Fibroblast of peridontal ligament (primary cell): ENCODE results near the gene CARMIL3.
"Not testable (repeated sequence)": the region's sequence is repeated elsewhere in the genome, so short reads cannot be mapped to it uniquely, and the experiment has no call there.

Experiments
- DNase-seq: peaks from one replicate; pipeline ENCODE4 v3.0.0-alpha.2; 2010; ENCODE audit errors: extremely low read depth

CARMIL3 gene

GRCh38 chr14:24040692-24041091 is 11.1 kb upstream of the CARMIL3 start:
- DNase-seq, result no peak

DNA sequence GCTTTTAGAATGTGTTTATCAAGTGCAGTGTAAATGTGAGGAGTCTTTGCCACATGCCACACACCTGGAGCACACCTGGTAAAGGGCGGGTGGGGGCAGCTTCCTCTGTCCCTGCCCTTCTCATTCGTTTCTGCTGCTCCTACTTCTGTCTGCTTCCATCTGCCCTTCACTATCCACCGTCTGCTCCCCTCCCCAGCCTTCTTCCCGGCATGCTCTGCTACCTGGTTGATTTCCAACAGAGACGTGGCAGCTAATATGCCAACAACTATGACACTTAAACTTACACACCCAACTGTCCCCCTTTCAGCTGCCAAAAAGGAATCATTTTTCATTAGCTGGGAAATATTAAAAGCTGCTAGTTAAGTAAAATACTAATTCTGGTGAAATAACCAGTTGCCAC is 9.1 kb upstream of the CARMIL3 start:
- DNase-seq, result no peak

- not testable (repeated sequence) for DNase-seq
Observed at GRCh38 chr14:24049002-24049401, 2.8 kb upstream of the CARMIL3 start.

GRCh38 chr14:24050753-24051152 is 1.1 kb upstream of the CARMIL3 start:
- not testable (repeated sequence) for DNase-seq

DNA sequence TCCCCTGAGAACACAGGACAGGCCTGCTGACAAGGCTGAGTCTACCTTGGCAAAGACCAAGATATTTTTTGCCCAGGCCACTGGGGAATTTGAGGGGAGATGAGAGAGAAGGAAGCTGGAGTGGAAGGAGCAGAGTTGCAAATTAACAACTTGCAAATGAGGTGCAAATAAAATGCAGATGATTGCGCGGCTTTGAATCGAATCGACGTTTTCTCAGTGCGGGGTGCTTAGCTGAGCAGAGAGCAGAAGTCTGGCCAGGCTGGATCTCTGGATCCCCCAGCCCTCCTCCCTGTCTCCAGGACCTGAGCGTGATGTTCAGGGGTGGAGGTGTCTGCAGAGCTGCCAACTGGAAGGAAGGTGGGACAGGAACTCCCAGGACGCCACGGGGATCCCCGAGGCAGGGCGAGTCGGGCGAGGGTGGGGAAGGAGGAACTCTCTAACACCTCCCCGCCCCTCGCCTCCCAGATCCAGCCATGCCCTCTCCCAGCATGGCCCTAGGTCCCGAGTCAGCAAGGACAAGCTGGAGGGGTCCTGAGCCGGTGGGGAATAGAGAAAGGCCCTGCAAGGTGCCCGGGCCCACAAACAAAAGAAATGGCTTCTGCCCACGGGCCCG is 527 bp upstream of the CARMIL3 start:
- DNase-seq, result no peak

DNA sequence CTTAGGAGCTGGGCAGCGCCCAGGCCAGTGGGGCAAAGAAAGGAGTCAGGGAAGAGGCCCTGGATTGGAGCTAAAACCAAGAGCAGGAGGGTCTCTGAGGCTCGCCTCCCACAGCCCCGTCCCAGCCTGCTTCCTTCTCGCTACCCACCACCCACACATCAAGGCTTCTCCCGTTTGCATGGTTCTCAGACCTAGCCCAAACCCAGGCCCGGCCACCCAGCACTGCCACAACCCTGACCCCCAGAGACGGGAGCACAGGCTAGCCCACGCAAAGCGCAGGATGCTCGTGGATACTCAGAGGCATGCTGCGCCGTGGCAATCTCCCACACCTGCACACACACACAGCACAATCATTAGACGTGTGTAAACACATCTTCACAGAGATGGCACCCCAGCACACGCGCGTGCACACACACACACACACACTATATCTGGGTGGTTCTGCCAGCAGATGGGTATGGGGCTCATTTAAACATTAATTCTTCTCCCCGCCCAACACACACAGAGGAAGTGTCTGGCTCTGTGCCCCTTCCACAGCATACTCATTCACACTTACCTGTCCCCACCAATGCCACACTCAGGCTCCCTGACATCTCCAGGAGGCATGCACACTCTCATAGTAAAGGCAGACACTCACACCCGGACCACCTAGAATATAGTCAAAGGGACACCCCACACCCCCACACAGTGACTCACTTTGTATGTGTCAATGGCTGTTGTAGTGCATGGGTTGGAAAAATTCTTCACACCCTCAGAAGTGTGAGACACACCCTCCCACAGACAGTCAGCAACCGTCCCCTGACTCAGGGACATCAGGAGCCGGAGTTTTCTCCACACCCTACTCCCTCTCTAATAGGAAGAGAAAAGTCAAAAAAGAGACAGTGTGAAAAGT is 1.1 kb downstream of the CARMIL3 start:
- DNase-seq, result no peak

DNA sequence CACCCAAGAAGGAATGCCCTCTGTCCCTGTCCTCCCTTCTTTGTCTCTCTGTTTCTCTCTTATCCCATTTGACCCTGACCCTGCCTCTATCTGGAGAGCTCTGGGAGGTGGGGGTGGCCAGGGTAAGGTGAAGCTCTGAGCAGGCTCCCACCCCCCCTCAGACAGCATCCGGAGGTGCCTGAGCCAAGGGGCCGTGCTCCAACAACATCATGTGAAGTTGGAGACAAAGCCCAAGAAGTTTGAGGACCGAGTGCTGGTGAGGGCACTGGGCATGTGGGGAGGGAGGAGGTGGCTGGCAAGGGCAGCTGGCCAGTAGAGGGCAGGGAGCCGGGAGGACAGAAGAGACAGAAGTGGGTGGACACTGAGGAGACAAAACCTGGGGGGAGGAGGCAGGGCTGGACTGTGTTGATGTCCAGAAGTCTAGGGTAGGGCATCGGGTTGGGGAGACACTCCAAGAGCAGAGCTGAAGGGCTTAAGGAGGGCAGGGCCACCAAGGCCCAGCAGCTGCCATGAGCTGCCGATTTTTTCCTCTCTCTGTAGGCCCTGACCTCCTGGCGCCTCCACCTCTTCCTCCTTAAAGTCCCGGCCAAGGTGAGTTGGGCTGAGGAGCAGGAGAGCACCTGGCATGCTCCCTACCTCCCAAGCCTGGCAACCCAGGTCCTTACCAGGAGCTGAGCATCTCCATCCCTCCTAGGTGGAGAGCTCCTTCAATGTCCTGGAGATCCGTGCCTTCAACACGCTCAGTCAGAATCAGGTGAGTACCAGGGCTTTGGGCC is 1.9 kb downstream of the CARMIL3 start:
- no peak for DNase-seq

DNA sequence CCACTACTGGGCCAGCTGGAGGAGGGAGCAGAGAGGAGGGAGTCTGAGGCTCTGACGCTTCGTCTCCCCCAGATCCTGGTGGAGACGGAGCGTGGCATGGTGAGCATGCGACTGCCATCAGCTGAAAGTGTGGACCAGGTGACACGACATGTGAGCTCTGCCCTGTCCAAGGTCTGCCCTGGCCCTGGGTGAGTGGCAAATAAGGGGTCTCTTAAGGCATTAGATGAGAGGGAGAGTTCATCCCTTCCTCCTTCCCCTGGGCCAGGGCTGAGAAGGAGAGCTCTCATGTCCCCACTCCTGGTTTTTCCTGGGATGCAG is 2.5 kb downstream of the CARMIL3 start:
- DNase-seq, result no peak

DNA sequence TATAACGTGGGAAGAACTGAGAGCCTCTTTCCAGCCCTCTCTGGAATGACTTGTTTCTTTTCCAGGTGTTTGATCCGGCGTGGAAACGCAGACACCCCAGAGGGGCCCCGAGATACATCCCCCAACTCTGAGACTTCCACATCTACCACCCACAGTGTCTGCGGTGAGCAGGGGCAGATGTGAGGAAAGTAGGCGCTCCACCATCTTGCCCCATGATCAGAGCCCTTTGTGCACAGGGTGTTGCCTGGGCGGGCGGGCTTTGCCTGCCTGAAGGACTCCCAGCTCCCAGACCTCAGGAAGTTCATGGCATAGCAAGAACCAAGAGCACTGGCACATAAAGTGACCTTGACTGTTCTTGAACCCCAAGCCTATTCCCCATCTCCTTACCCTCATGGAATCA is 2.8 kb downstream of the CARMIL3 start:
- no peak for DNase-seq

- no peak for DNase-seq
Observed at GRCh38 chr14:24055971-24056799, 4.4 kb downstream of the CARMIL3 start.

GRCh38 chr14:24056800-24057184 is 5.0 kb downstream of the CARMIL3 start:
- DNase-seq, result no peak

GRCh38 chr14:24057271-24057670 is 5.5 kb downstream of the CARMIL3 start:
- DNase-seq, result no peak

DNA sequence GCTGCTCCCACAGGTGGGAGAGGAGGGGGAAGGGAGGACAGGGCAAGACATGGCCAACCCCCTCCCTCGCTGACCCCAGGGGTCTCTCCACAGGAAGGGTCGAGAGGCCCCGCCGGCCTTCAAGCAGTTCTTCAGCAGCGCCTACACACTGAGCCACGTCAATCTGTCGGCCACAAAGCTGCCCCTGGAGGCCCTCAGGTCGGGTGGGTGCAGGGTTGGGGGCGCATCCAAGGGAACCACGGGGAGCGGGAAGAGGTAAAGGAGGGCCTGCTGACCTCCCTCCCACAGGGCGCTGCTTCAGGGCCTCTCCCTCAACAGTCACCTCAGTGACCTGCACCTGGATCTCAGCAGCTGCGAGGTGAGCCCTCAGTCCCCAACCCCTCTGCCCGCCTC is 6.1 kb downstream of the CARMIL3 start:
- no peak for DNase-seq

- peak; percentile 84 for DNase-seq
Observed at GRCh38 chr14:24058260-24058950, 6.6 kb downstream of the CARMIL3 start.

DNA sequence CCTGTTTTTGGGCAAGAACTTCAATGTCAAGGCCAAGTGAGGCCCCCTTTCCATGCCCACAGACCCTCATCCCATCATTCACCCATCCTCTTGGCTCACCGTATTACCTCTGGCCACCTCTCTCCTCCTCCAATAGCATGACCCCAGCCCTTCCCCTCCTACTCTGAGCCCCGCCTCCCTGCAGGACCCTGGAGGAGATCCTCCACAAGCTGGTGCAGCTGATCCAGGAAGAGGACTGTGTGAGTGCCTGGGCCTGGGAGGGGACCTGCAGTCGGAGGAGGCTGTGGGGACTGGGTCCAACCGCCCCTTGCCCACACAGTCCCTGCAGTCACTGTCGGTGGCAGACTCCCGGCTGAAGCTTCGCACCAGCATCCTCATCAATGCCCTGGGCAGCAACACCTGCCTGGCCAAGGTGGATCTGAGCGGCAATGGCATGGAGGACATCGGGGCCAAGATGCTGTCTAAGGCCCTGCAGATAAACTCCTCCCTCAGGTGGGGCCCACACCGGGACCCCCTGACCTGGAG is 7.2 kb downstream of the CARMIL3 start:
- no peak for DNase-seq

DNA sequence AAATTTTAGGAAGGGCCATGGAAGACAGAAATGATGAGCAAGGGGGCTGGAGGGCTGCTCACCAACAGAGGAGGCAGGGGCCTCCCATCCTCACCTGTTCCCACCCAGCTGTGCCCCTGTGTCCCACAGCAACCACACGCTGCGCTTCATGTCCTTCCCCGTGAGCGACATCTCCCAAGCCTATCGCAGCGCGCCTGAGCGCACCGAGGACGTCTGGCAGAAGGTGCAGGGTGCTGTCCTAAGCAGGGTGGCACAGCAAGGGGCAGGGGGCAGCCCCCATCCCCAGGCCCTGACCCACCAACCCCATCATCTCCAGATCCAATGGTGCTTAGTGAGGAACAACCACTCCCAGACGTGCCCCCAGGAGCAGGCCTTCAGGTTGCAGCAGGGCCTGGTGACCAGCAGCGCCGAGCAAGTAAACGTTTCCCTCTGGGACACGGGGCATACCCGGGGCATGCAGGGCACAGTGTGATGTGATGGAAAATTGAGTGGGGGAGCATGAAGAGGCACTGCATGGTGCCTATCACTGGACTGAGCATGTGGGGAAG is 8.1 kb downstream of the CARMIL3 start:
- no peak for DNase-seq

GRCh38 chr14:24060443-24060842 is 8.6 kb downstream of the CARMIL3 start:
- DNase-seq, result no peak

- no peak for DNase-seq
Observed at GRCh38 chr14:24060984-24061913, 9.4 kb downstream of the CARMIL3 start.

- DNase-seq, result no peak
Observed at GRCh38 chr14:24062216-24062980, 10.6 kb downstream of the CARMIL3 start.
